Measurements from ENCODE around the gene LRMDA.

DNA sequence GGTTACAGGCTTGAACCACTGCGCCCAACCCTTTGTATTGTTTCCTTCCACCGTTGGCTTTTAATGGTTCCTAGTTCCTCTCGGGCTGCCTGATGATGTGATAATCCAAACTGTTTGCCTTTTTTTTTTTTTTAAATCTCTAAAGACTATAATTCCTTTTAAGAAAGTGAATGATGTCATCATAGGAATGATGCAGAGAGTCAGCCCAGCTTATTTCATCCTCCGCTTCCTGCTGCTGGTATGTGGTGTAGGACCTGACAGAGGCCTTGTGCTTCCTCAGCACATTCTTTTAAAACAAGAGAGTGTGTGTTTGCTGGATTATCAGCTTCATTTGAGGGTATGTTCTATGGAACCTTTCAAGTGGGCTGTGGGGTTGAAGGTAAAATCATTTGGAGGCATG lies 241.4 kb downstream of the LRMDA start:
- TF ChIP-seq CTCF (IDR thresholded peaks at IDR 0.05) (no peak), POLR2A (IDR thresholded peaks at IDR 0.05) (no peak)
